Liver (tissue), 9 donors: Measurements from ENCODE around the gene HELZ2. TPM values are rescaled to one million over a fixed set of nuclear protein-coding genes. Genes with fewer than 3 reads are reported as not detected.
A peak's percentile ranks its signal among the peaks of the same experiment; 100 is the strongest.

Experiments used
- DNase-seq: peaks from one replicate; pipeline ENCODE4 v3.0.0-alpha.2; 2017; ENCODE audit warnings: low spot score
- H3K27ac ChIP-seq, 2 donors: one replicate each; pipeline ENCODE4 v1.7.0; 2013; ENCODE audit warnings: inconsistent platforms in 2 of 2, low read length in 2 of 2, control low read depth in 1 of 2, low read depth in 1 of 2, mild to moderate bottlenecking in 1 of 2
- H3K27me3 ChIP-seq, 4 donors: one replicate each; pipeline versions ENCODE4 v1.6.1 to v1.7.0; 2013; ENCODE audit warnings: low read length in 3 of 4, inconsistent platforms in 1 of 4, mild to moderate bottlenecking in 1 of 4, moderate library complexity in 1 of 4; ENCODE audit not compliant: control insufficient read depth in 4 of 4, insufficient read depth in 4 of 4
- H3K36me3 ChIP-seq, 4 donors: one replicate each; pipeline versions ENCODE4 v1.6.1 to v1.7.0; 2013; ENCODE audit warnings: low read length in 3 of 4, mild to moderate bottlenecking in 3 of 4, low read depth in 1 of 4, moderate library complexity in 1 of 4; ENCODE audit not compliant: control insufficient read depth in 4 of 4, insufficient read depth in 3 of 4
- H3K4me1 ChIP-seq, 4 donors: one replicate each; pipeline versions ENCODE4 v1.6.1 to v1.7.0; 2013; ENCODE audit warnings: low read length in 3 of 4, mild to moderate bottlenecking in 3 of 4, moderate library complexity in 1 of 4; ENCODE audit not compliant: control insufficient read depth in 4 of 4, insufficient read depth in 4 of 4
- H3K4me3 ChIP-seq, 3 donors: one replicate each; pipeline versions ENCODE4 v1.6.1 to v1.7.0; 2013; ENCODE audit warnings: low read length in 3 of 3, control low read depth in 1 of 3, low read depth in 1 of 3, mild to moderate bottlenecking in 1 of 3
- H3K9ac ChIP-seq, 2 donors: one replicate each; pipeline ENCODE4 v1.7.0; 2013; ENCODE audit warnings: low read length in 2 of 2, mild to moderate bottlenecking in 2 of 2, moderate library complexity in 2 of 2, control low read depth in 1 of 2, low read depth in 1 of 2
- H3K9me3 ChIP-seq, 4 donors: one replicate each; pipeline versions ENCODE4 v1.6.1 to v1.7.0; 2013; ENCODE audit warnings: low read length in 3 of 4; ENCODE audit not compliant: control insufficient read depth in 4 of 4
- ATF3 ChIP-seq: IDR thresholded peaks from 2 replicates; pipeline ENCODE4 v1.6.1; 2016; ENCODE audit warnings: antibody characterized with exemption
- FOXA2 ChIP-seq: IDR thresholded peaks from 2 replicates; pipeline ENCODE4 v1.6.1; 2016; ENCODE audit warnings: antibody characterized with exemption
- GABPA ChIP-seq, 2 donors: IDR thresholded peaks in 1 of 2; conservative IDR thresholded peaks in 1 of 2; 2 replicates each; pipeline ENCODE4 v1.6.1; 2016; ENCODE audit warnings: antibody characterized with exemption in 2 of 2, mild to moderate bottlenecking in 1 of 2, moderate library complexity in 1 of 2
- HNF4G ChIP-seq: IDR thresholded peaks from 2 replicates; pipeline ENCODE4 v1.6.1; 2016; ENCODE audit warnings: antibody characterized with exemption
- JUND ChIP-seq, 2 donors: IDR thresholded peaks; 2 replicates each; pipeline ENCODE4 v1.6.1; 2016; ENCODE audit warnings: antibody characterized with exemption in 2 of 2
- MAX ChIP-seq: IDR thresholded peaks from 2 replicates; pipeline ENCODE4 v1.6.1; 2016; ENCODE audit warnings: antibody characterized with exemption
- NR2F2 ChIP-seq: IDR thresholded peaks from 2 replicates; pipeline ENCODE4 v1.6.1; 2016; ENCODE audit warnings: antibody characterized with exemption
- TAF1 ChIP-seq: conservative IDR thresholded peaks from 2 replicates; pipeline ENCODE4 v1.6.1; 2016; ENCODE audit warnings: antibody characterized with exemption, mild to moderate bottlenecking
- YY1 ChIP-seq: IDR thresholded peaks from 2 replicates; pipeline ENCODE4 v1.6.1; 2016; ENCODE audit warnings: antibody characterized with exemption, mild to moderate bottlenecking
- WGBS: extraction: QIAGEN DNeasy Blood & Tissue Kit; methylation state at CpG from one replicate; pipeline ENCODE4 v1.1.7; 2013; 5-methylcytosine and 5-hydroxymethylcytosine counted together
- polyA plus RNA-seq, 2 donors: library from polyadenylated mRNA; stranded (reverse) in 1 of 2; unstranded in 1 of 2; fragments of 200-250 nt in 1 of 2; fragments of >200 nt in 1 of 2; fragmentation: Nextera tagmentation in 1 of 2; extraction: Ambion mirVana in 1 of 2; gene quantifications; one replicate each; pipeline versions ENCODE4 v1.2.1 to v1.2.3, GENCODE V29; 2013 to 2015
- total RNA-seq, 2 donors: library from RNA; depleted of rRNA; stranded (reverse); fragments of >200 nt; gene quantifications; one replicate each; pipeline ENCODE4 v1.2.3, GENCODE V29; 2014
- donor health status: healthy.
- donor health status: healthy.
- donor health status: healthy.
- donor health status: healthy.
- donor health status: healthy.

The HELZ2 gene
- total and polyA plus RNA-seq, 4 donors: 3.7 to 26.6 (median 15.5) TPM

GRCh38 chr20:63589261-63590217 lies 15.5 kb upstream of the HELZ2 start:
- TF ChIP-seq HNF4G (no peak), ATF3 (no peak), MAX (no peak)
- H3K9ac ChIP-seq: no peak overlapping the region
- WGBS: 95% methylated on average over 38 of the region's 38 CpGs
- no peaks in the 10 kb centered on the region for H3K9me3 ChIP-seq
- no peak for DNase-seq
- no peaks in the 10 kb centered on the region for H3K27me3 ChIP-seq
- H3K4me1 ChIP-seq: no peaks in the 10 kb centered on the region
- H3K4me3 ChIP-seq: no peak overlapping the region
- H3K27ac ChIP-seq: no peak overlapping the region
- H3K36me3 ChIP-seq: peaks cover 0 to 41% (median 15%) of the 10 kb centered on the region in 4 donors

GRCh38 chr20:63588641-63589041 lies 14.6 kb upstream of the HELZ2 start:
- 92% methylated on average over 11 of the region's 11 CpGs for WGBS
- no peaks in the 10 kb centered on the region for H3K27me3 ChIP-seq
- H3K9ac ChIP-seq: no peak overlapping the region
- H3K27ac ChIP-seq: no peak overlapping the region
- H3K4me3 ChIP-seq: no peak overlapping the region
- no peak for DNase-seq
- H3K9me3 ChIP-seq: no peaks in the 10 kb centered on the region
- TF ChIP-seq YY1 (no peak), MAX (no peak), TAF1 (no peak), HNF4G (no peak), JUND (IDR thresholded peaks at IDR 0.05) (no peak)
- no peaks in the 10 kb centered on the region for H3K4me1 ChIP-seq
- H3K36me3 ChIP-seq: peaks cover 0 to 39% (median 15%) of the 10 kb centered on the region in 4 donors

GRCh38 chr20:63587776-63588591 lies 13.9 kb upstream of the HELZ2 start:
- Histone ChIP-seq H3K9ac (no peak overlapping the region), H3K4me1 (no peaks in the 10 kb centered on the region), H3K4me3 (no peak overlapping the region), H3K27ac (no peak overlapping the region), H3K9me3 (no peaks in the 10 kb centered on the region), H3K36me3 (peaks cover 0 to 36% (median 15%) of the 10 kb centered on the region in 4 donors), H3K27me3 (no peaks in the 10 kb centered on the region)
- WGBS: 74% methylated on average over 19 of the region's 19 CpGs
- TF ChIP-seq FOXA2 (no peak), ATF3 (no peak), HNF4G (no peak), NR2F2 (peak; percentile 48), YY1 (no peak), GABPA (IDR thresholded peaks at IDR 0.05 in 1 of 2, conservative IDR thresholded peaks at IDR 0.05 in 1 of 2) (no peak)
- no peak for DNase-seq
